Activated CD4-positive, alpha-beta T cell treated with anti-CD3 and anti-CD28 coated beads, Interleukin-2, amount 10 ng/mL, durations not matched to agents 7 days and 5 days (primary cell): ENCODE data around the gene WIPI1. TPM values are rescaled to one million over a fixed set of nuclear protein-coding genes. Genes with fewer than 3 reads are reported as not detected.

ENCODE experiments used
- CTCF ChIA-PET: fragments of 350-600 bp; sonication (Branson Sonifier 250); formaldehyde crosslinking; loops from one replicate; lab custom pipeline; 2021; ENCODE audit warnings: antibody characterized with exemption; lab: Charles Lee
- POLR2A ChIA-PET: fragments of 350-600 bp; sonication (Branson Sonifier 250); formaldehyde crosslinking; loops from one replicate; lab custom pipeline; 2021; ENCODE audit warnings: antibody characterized with exemption; lab: Charles Lee
- DNase-seq: peaks from one replicate; pipeline ENCODE4 v3.0.0-alpha.2; 2020
- H3K27ac Mint-ChIP-seq: one replicate; pipeline ENCODE4 v1.8.0; 2021; ENCODE audit warnings: mild to moderate bottlenecking, moderate library complexity, mixed read lengths
- H3K27me3 Mint-ChIP-seq: one replicate; pipeline ENCODE4 v1.8.0; 2021; ENCODE audit warnings: mixed read lengths
- H3K36me3 Mint-ChIP-seq: one replicate; pipeline ENCODE4 v1.8.0; 2021; ENCODE audit warnings: low read depth, mixed read lengths
- H3K4me1 Mint-ChIP-seq: one replicate; pipeline ENCODE4 v1.8.0; 2021; ENCODE audit warnings: mixed read lengths
- H3K4me3 Mint-ChIP-seq: one replicate; pipeline ENCODE4 v1.8.0; 2021; ENCODE audit warnings: mild to moderate bottlenecking, moderate library complexity, mixed read lengths
- H3K9me3 Mint-ChIP-seq: one replicate; pipeline ENCODE4 v1.8.0; 2021; ENCODE audit warnings: mixed read lengths
- total RNA-seq, 2 experiments: library from RNA; stranded (reverse); gene quantifications; one replicate each; pipeline ENCODE4 v1.2.3, GENCODE V29; 2021

Gene WIPI1
- total RNA-seq, 2 experiments from 2014 or later = 28.2 to 34.4 TPM

- H3K27me3 Mint-ChIP-seq = no peaks in the 10 kb centered on the region
- POLR2A ChIA-PET = no interaction called here
Measured at GRCh38 chr17:68385490-68386215, 71.6 kb downstream of the WIPI1 start.

GRCh38 chr17:68384941-68385340 is 72.4 kb downstream of the WIPI1 start:
- no peak for DNase-seq
- ChIA-PET POLR2A (no interaction called here), CTCF (interaction anchor here (0.6 to 1.5 kb wide), 2 partner anchors 14 to 46 kb away, joined by 3 to 5 read pairs; no protein-coding TSS in a partner anchor)
- Mint-ChIP-seq H3K27ac (no peak overlapping the region), H3K27me3 (no peaks in the 10 kb centered on the region), H3K4me1 (peaks cover 29% of the 10 kb centered on the region), H3K4me3 (no peak overlapping the region), H3K36me3 (no peaks in the 10 kb centered on the region), H3K9me3 (no peaks in the 10 kb centered on the region)

More at GRCh38 chr17:68385490-68386215, 71.6 kb downstream of the WIPI1 start:
- Mint-ChIP-seq H3K4me3 (no peak overlapping the region), H3K4me1 (peaks cover 29% of the 10 kb centered on the region), H3K36me3 (no peaks in the 10 kb centered on the region), H3K9me3 (no peaks in the 10 kb centered on the region), H3K27ac (no peak overlapping the region)
- CTCF ChIA-PET = interaction anchor here (0.5 to 1.5 kb wide), 2 partner anchors 13 to 222 kb away, joined by 3 to 5 read pairs; no protein-coding TSS in a partner anchor
- no peak for DNase-seq

GRCh38 chr17:68384471-68384870 is 72.8 kb downstream of the WIPI1 start:
- no peak for DNase-seq
- H3K36me3 Mint-ChIP-seq = no peaks in the 10 kb centered on the region
- ChIA-PET CTCF (interaction anchor here (0.6 to 1.6 kb wide), 4 partner anchors 15 to 54 kb away, joined by 3 to 5 read pairs (median 5); no protein-coding TSS in a partner anchor), POLR2A (no interaction called here)
- peak overlapping the region; percentile 36 for H3K27ac Mint-ChIP-seq
- no peaks in the 10 kb centered on the region for H3K9me3 Mint-ChIP-seq
- H3K27me3 Mint-ChIP-seq = no peaks in the 10 kb centered on the region
- H3K4me3 Mint-ChIP-seq = no peak overlapping the region
- H3K4me1 Mint-ChIP-seq = peaks cover 29% of the 10 kb centered on the region

DNA sequence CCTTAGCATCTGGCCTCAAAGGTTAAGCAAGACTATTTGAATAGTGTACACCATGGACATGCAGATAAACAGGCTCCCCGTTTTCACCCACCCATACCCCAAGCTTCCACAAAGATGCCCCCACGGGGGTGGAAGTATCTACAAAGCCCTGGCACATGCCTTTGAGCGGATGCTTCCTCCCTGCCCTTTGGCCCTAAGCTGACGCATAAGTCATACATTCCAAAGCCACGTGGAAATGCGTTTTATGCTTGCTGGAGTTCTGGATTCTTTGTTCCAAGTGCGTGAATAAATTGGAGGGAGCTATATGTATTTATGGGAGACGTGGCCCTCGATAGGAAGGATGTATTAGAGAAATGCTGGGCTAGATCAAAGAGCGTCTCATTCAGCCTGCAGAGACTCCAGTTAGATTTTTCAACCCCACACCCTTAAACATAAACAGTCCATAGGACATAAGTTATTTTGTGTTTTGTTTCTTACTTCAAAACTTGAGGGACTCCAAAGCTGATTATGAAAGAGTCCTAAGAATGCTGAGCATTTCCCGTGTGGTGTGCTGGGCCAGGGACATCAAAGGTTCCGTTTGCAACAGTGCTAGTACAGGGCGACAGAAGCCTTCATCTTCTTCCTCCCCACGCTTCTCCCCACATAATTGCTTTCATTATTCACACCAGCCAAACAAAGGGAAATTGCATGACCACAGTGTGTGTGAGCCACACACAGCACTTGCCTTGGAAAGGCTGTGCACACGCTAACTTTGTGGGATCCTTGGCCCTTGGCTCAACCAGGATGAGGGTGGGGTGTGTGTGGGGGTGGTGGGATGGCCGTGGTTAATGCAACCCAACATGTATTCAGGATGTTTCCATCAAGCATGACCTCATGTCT is 73.6 kb downstream of the WIPI1 start:
- POLR2A ChIA-PET = no interaction called here
- Mint-ChIP-seq H3K27me3 (no peaks in the 10 kb centered on the region), H3K9me3 (no peaks in the 10 kb centered on the region), H3K27ac (peak overlapping the region; percentile 36), H3K4me1 (peaks cover 29% of the 10 kb centered on the region), H3K4me3 (peak overlapping the region; percentile 1), H3K36me3 (no peaks in the 10 kb centered on the region)
- CTCF ChIA-PET = interaction anchor here (0.5 to 2.0 kb wide), 7 partner anchors 9 to 533 kb away, joined by 3 to 6 read pairs (median 5); no protein-coding TSS in a partner anchor
- peak; percentile 60 for DNase-seq

GRCh38 chr17:68383120-68383442 is 74.2 kb downstream of the WIPI1 start:
- H3K4me1 Mint-ChIP-seq = peaks cover 29% of the 10 kb centered on the region
- no peak overlapping the region for H3K4me3 Mint-ChIP-seq
- ChIA-PET POLR2A (no interaction called here), CTCF (interaction anchor here (0.5 to 2.0 kb wide), 7 partner anchors 10 to 83 kb away, joined by 3 to 6 read pairs (median 5); no protein-coding TSS in a partner anchor)
- H3K9me3 Mint-ChIP-seq = no peaks in the 10 kb centered on the region
- DNase-seq = no peak
- peak overlapping the region; percentile 33 for H3K27ac Mint-ChIP-seq
- no peaks in the 10 kb centered on the region for H3K27me3 Mint-ChIP-seq
- H3K36me3 Mint-ChIP-seq = no peaks in the 10 kb centered on the region

DNA sequence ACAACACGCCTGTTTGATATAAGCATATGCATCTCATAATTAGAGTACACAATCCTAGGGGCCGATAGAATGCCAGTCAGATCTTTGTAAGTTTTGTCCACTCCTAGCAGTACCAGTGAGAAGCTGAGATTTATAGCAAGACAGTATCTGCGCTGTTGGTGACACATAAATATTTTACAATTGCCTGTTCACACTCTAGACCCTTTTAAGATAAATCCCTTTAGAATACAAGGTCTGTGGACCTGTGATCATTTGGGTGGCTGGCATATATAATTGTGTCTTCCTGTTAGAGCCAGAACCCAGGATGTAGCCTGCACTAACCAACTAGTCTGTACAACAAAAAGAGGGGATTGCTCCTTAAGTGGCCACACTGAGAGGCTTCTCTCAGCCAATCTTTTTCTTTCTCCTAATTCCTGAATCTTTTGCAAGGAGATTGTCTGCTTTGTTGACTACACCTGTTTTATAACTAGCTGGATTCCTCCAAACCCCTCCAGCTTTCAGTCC is 74.7 kb downstream of the WIPI1 start:
- no peak overlapping the region for H3K4me3 Mint-ChIP-seq
- H3K36me3 Mint-ChIP-seq = no peaks in the 10 kb centered on the region
- H3K4me1 Mint-ChIP-seq = peaks cover 27% of the 10 kb centered on the region
- CTCF ChIA-PET = interaction anchor here (0.5 to 2.0 kb wide), 6 partner anchors 10 to 83 kb away, joined by 3 to 6 read pairs (median 4); no protein-coding TSS in a partner anchor
- H3K9me3 Mint-ChIP-seq = no peaks in the 10 kb centered on the region
- POLR2A ChIA-PET = no interaction called here
- peak overlapping the region; percentile 33 for H3K27ac Mint-ChIP-seq
- no peak for DNase-seq
- no peaks in the 10 kb centered on the region for H3K27me3 Mint-ChIP-seq

DNA sequence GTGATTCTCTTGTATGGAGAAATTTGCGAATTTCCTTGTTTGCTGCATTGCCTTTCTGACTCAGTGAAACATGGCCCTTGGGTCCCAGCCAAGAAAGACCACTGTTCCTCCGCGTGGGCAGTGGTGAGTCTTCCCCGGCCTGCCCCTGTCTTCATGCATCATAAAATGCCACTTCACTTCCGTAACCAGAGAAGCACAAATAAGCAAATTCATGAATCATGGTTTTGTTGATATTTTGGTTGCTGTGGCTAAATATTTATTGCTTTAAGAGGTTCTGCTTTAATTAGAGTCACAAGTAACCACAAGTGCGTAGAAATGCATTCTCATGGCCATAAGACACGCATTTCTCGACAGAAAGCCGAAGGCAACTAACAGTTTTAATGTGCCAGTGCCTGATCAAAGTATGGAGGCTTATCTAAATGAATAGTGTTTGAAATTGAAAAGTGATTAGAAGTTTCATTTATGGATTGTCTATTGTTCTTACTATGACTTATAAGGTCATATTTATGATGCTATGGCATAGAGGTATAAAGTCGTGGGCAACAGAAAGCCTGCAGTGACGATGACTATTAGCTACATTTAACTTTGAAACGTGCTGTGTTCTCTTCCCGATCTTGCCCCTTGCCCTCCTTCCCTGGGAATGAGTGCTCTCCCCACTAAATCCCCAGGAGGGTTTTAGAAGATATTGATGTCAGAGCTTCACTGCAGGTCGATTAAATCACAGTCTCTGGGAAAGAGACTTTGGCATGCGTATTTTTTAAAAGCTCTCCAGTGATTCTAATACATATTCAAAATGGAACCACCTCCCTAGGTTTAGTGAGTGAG is 76.0 kb downstream of the WIPI1 start:
- Mint-ChIP-seq H3K36me3 (no peaks in the 10 kb centered on the region), H3K27ac (no peak overlapping the region), H3K4me1 (peaks cover 26% of the 10 kb centered on the region), H3K27me3 (no peaks in the 10 kb centered on the region), H3K4me3 (no peak overlapping the region), H3K9me3 (no peaks in the 10 kb centered on the region)
- no peak for DNase-seq
- CTCF ChIA-PET = interaction anchor here (1.6 to 1.9 kb wide), 3 partner anchors 17 to 47 kb away, joined by 3 to 5 read pairs (median 4); no protein-coding TSS in a partner anchor
- POLR2A ChIA-PET = no interaction called here

- Mint-ChIP-seq H3K36me3 (no peaks in the 10 kb centered on the region), H3K4me3 (no peak overlapping the region), H3K4me1 (peaks cover 26% of the 10 kb centered on the region), H3K9me3 (no peaks in the 10 kb centered on the region), H3K27me3 (no peaks in the 10 kb centered on the region), H3K27ac (no peak overlapping the region)
- ChIA-PET CTCF (interaction anchor here (0.8 to 1.6 kb wide), 3 partner anchors 11 to 19 kb away, joined by 3 to 4 read pairs (median 3); no protein-coding TSS in a partner anchor), POLR2A (no interaction called here)
- DNase-seq = no peak
Measured at GRCh38 chr17:68379692-68380677, 77.3 kb downstream of the WIPI1 start.

- Mint-ChIP-seq H3K27ac (no peak overlapping the region), H3K36me3 (no peaks in the 10 kb centered on the region), H3K9me3 (no peaks in the 10 kb centered on the region), H3K4me1 (peaks cover 21% of the 10 kb centered on the region), H3K27me3 (no peaks in the 10 kb centered on the region), H3K4me3 (no peak overlapping the region)
- ChIA-PET POLR2A (no interaction called here), CTCF (interaction anchor here (0.6 to 1.6 kb wide), 3 partner anchors 11 to 20 kb away, joined by 3 to 4 read pairs (median 4); no protein-coding TSS in a partner anchor)
- DNase-seq = no peak
Measured at GRCh38 chr17:68379177-68379510, 78.2 kb downstream of the WIPI1 start.

- Mint-ChIP-seq H3K27ac (no peak overlapping the region), H3K4me1 (peaks cover 15% of the 10 kb centered on the region), H3K36me3 (no peaks in the 10 kb centered on the region), H3K27me3 (no peaks in the 10 kb centered on the region), H3K4me3 (no peak overlapping the region), H3K9me3 (no peaks in the 10 kb centered on the region)
- ChIA-PET POLR2A (no interaction called here), CTCF (interaction anchor here (0.6 to 1.6 kb wide), 4 partner anchors 12 to 34 kb away, joined by 3 to 4 read pairs (median 4); no protein-coding TSS in a partner anchor)
- DNase-seq = no peak
Measured at GRCh38 chr17:68378268-68379176, 78.8 kb downstream of the WIPI1 start.
